ENCODE measurements around the gene ATF4. TPM values are rescaled to one million over a fixed set of nuclear protein-coding genes. Genes with fewer than 3 reads are reported as not detected.

The ATF4 gene
- total RNA-seq, 1 donor from 2014 or later, result 214 TPM

- DNase-seq (no peak), ATAC-seq (no peak)
- intact Hi-C loops (cut with micrococcal nuclease), result no loop called here
These were observed 32.4 kb upstream of the ATF4 start for GRCh38 chr22:39487826-39488520.

- ATAC-seq (no peak), DNase-seq (no peak)
- intact Hi-C loops (cut with micrococcal nuclease), result no loop called here
These were observed 31.7 kb upstream of the ATF4 start for GRCh38 chr22:39488563-39489083.

GRCh38 chr22:39489094-39490068 lies 31.0 kb upstream of the ATF4 start:
- ATAC-seq (peak; percentile 15), DNase-seq (no peak)
- intact Hi-C loops (cut with micrococcal nuclease), result no loop called here

- peak; percentile 92 for ATAC-seq
- intact Hi-C loops (cut with micrococcal nuclease), result no loop called here
- peak; percentile 84 for DNase-seq
These were observed 30.1 kb upstream of the ATF4 start for GRCh38 chr22:39490135-39490798.

- no peak for ATAC-seq
- no peak for DNase-seq
- intact Hi-C loops (cut with micrococcal nuclease), result no loop called here
These were observed 29.2 kb upstream of the ATF4 start for GRCh38 chr22:39490966-39491680.

GRCh38 chr22:39491696-39492095 lies 28.7 kb upstream of the ATF4 start:
- intact Hi-C loops (cut with micrococcal nuclease), result no loop called here
- DNase-seq, result no peak
- no peak for ATAC-seq

GRCh38 chr22:39492186-39492585 lies 28.2 kb upstream of the ATF4 start:
- no peak for ATAC-seq
- intact Hi-C loops (cut with micrococcal nuclease), result no loop called here
- no peak for DNase-seq

- ATAC-seq, result no peak
- intact Hi-C loops (cut with micrococcal nuclease), result no loop called here
- DNase-seq, result no peak
These were observed 26.6 kb upstream of the ATF4 start for GRCh38 chr22:39493759-39494158.

- no peak for DNase-seq
- ATAC-seq, result no peak
- intact Hi-C loops (cut with micrococcal nuclease), result no loop called here
These were observed 25.8 kb upstream of the ATF4 start for GRCh38 chr22:39494471-39495120.

- intact Hi-C loops (cut with micrococcal nuclease), result no loop called here
- DNase-seq, result peak; percentile 81
- ATAC-seq, result peak; percentile 71
These were observed 24.1 kb upstream of the ATF4 start for GRCh38 chr22:39496131-39496838.

GRCh38 chr22:39497429-39497828 lies 22.9 kb upstream of the ATF4 start:
- no peak for ATAC-seq
- no peak for DNase-seq
- intact Hi-C loops (cut with micrococcal nuclease), result no loop called here

- intact Hi-C loops (cut with micrococcal nuclease), result no loop called here
- DNase-seq, result peak; percentile 56
- ATAC-seq, result no peak
These were observed 22.0 kb upstream of the ATF4 start for GRCh38 chr22:39498368-39498767.

GRCh38 chr22:39498802-39499201 lies 21.6 kb upstream of the ATF4 start:
- DNase-seq, result no peak
- intact Hi-C loops (cut with micrococcal nuclease), result no loop called here
- no peak for ATAC-seq

GRCh38 chr22:39500101-39500500 lies 20.3 kb upstream of the ATF4 start:
- ATAC-seq, result no peak
- no peak for DNase-seq
- intact Hi-C loops (cut with micrococcal nuclease), result no loop called here

GRCh38 chr22:39501644-39502108 lies 18.7 kb upstream of the ATF4 start:
- DNase-seq (no peak), ATAC-seq (no peak)
- intact Hi-C loops (cut with micrococcal nuclease), result no loop called here

GRCh38 chr22:39502109-39502788 lies 18.1 kb upstream of the ATF4 start, which contains the start of gene MIEF1:
TSS of gene MIEF1 (plus strand) at chr22:39502290. CDS start at chr22:39511295, 9,005 bp downstream.
- ATAC-seq (peak; percentile 96), DNase-seq (peak; percentile 99)
- intact Hi-C loops (cut with micrococcal nuclease), result no loop called here

GRCh38 chr22:39502789-39503409 lies 17.5 kb upstream of the ATF4 start:
- intact Hi-C loops (cut with micrococcal nuclease), result no loop called here
- ATAC-seq, result no peak

More at GRCh38 chr22:39502789-39503409, 17.5 kb upstream of the ATF4 start:
- no peak for DNase-seq
